Parathyroid adenoma (tissue), 2 donors: ENCODE results near the gene CHST8.

ENCODE experiments used
- H2AFZ ChIP-seq: fragments of 300-600 bp; sonication (generic); one replicate; pipeline ENCODE4 v1.7.0; 2017; ENCODE audit warnings: antibody characterized with exemption, mild to moderate bottlenecking
- H3K27ac ChIP-seq: fragments of 300-600 bp; sonication (generic); one replicate; pipeline ENCODE4 v1.7.0; 2017
- H3K27me3 ChIP-seq: fragments of 300-600 bp; sonication (generic); one replicate; pipeline ENCODE4 v1.7.0; 2017; ENCODE audit warnings: low read length; ENCODE audit not compliant: control insufficient read depth, insufficient read depth
- H3K36me3 ChIP-seq: fragments of 300-600 bp; sonication (generic); one replicate; pipeline ENCODE4 v1.7.0; 2017; ENCODE audit warnings: low read length; ENCODE audit not compliant: control insufficient read depth, insufficient read depth
- H3K4me1 ChIP-seq: fragments of 300-600 bp; sonication (generic); one replicate; pipeline ENCODE4 v1.7.0; 2017; ENCODE audit warnings: control low read depth
- H3K4me2 ChIP-seq: fragments of 300-600 bp; sonication (generic); one replicate; pipeline ENCODE4 v1.7.0; 2017; ENCODE audit warnings: low read length
- H3K4me3 ChIP-seq: fragments of 300-600 bp; sonication (generic); one replicate; pipeline ENCODE4 v1.7.0; 2017; ENCODE audit warnings: low read depth, low read length
- H3K79me2 ChIP-seq: fragments of 300-600 bp; sonication (generic); one replicate; pipeline ENCODE4 v1.7.0; 2017; ENCODE audit warnings: control low read depth
- H3K9ac ChIP-seq: fragments of 300-600 bp; sonication (generic); one replicate; pipeline ENCODE4 v1.7.0; 2017; ENCODE audit warnings: mild to moderate bottlenecking
- H3K9me3 ChIP-seq: fragments of 300-600 bp; sonication (generic); one replicate; pipeline ENCODE4 v1.7.0; 2017; ENCODE audit warnings: low read length; ENCODE audit not compliant: control insufficient read depth
- TF ChIP-seq, protein P1 (sequence below): fragments of 300-600 bp; sonication (generic); IDR thresholded peaks from one replicate; pipeline ENCODE4 v1.7.0; 2017; ENCODE audit warnings: antibody characterized with exemption, mild to moderate bottlenecking
- donor health status: primary hyperparathyroidism.

The CHST8 gene

DNA sequence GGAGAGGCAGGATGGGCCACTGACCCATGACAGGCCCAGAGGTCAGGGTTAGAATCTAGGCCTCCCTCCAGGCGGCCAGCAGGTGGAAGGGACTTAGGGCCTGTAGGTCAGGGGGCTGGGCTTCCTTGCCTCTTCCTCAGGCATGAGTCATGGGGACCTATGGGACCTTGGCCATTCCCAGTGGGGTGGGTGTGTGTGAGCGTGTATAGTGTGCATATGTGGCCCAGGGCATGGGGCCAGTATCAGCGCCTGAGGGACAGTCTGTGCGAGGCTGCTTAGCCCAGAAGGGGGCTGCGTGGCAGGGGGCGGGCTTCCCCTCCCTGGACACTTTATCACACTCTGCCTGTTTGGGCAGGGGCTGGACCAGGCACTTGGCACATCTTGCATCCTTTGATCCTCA is 188.2 kb downstream of the CHST8 start:
- Histone ChIP-seq H3K9ac (no peak overlapping the region), H3K4me2 (no peak overlapping the region), H3K36me3 (no peaks in the 10 kb centered on the region), H3K4me3 (no peak overlapping the region), H2AFZ (no peak overlapping the region), H3K27ac (no peak overlapping the region), H3K79me2 (no peaks in the 10 kb centered on the region), H3K4me1 (no peaks in the 10 kb centered on the region), H3K9me3 (no peaks in the 10 kb centered on the region), H3K27me3 (no peaks in the 10 kb centered on the region)
- TF ChIP-seq, protein P1, sequence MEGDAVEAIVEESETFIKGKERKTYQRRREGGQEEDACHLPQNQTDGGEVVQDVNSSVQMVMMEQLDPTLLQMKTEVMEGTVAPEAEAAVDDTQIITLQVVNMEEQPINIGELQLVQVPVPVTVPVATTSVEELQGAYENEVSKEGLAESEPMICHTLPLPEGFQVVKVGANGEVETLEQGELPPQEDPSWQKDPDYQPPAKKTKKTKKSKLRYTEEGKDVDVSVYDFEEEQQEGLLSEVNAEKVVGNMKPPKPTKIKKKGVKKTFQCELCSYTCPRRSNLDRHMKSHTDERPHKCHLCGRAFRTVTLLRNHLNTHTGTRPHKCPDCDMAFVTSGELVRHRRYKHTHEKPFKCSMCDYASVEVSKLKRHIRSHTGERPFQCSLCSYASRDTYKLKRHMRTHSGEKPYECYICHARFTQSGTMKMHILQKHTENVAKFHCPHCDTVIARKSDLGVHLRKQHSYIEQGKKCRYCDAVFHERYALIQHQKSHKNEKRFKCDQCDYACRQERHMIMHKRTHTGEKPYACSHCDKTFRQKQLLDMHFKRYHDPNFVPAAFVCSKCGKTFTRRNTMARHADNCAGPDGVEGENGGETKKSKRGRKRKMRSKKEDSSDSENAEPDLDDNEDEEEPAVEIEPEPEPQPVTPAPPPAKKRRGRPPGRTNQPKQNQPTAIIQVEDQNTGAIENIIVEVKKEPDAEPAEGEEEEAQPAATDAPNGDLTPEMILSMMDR, result no peak

DNA sequence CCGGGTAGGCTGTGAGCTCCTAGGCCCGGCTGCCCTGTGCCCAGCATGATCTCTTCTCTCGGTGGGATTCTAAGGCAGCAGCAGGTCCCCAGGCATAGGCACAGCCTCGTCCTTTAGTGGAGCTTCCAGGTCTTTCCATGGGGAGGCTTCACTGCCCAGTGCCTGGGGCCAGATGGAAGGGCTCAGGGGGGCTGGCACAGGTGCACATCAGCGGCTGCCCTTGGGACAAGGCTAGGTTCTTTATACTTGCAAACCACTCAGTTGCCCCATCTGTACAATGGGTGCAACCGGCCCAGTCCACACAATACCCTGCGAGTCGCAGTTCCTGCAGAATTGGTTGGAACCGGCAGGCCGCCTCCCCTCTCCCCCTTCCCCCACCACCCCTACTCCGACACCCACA is 189.1 kb downstream of the CHST8 start:
- H3K4me3 ChIP-seq, result no peak overlapping the region
- TF ChIP-seq, protein P1, result no peak
- H3K4me1 ChIP-seq, result no peaks in the 10 kb centered on the region
- no peaks in the 10 kb centered on the region for H3K36me3 ChIP-seq
- H3K79me2 ChIP-seq, result no peaks in the 10 kb centered on the region
- no peaks in the 10 kb centered on the region for H3K9me3 ChIP-seq
- no peaks in the 10 kb centered on the region for H3K27me3 ChIP-seq
- no peak overlapping the region for H3K4me2 ChIP-seq
- H3K27ac ChIP-seq, result no peak overlapping the region
- H2AFZ ChIP-seq, result no peak overlapping the region
- H3K9ac ChIP-seq, result no peak overlapping the region

DNA sequence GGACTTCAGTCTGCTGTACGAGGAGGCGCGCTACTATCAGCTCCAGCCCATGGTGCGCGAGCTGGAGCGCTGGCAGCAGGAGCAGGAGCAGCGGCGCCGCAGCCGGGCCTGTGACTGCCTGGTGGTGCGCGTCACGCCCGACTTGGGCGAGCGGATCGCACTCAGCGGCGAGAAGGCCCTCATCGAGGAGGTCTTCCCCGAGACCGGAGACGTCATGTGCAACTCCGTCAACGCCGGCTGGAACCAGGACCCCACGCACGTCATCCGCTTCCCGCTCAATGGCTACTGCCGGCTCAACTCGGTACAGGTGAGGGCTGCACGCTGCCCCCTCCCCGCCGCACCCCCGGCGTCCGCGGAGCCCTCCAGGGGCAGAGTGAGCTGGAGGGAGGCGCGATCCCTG is 189.5 kb downstream of the CHST8 start:
- Histone ChIP-seq H3K9me3 (no peaks in the 10 kb centered on the region), H3K4me3 (no peak overlapping the region), H2AFZ (no peak overlapping the region), H3K4me1 (no peaks in the 10 kb centered on the region), H3K4me2 (no peak overlapping the region), H3K27ac (no peak overlapping the region), H3K79me2 (no peaks in the 10 kb centered on the region), H3K36me3 (no peaks in the 10 kb centered on the region), H3K9ac (no peak overlapping the region), H3K27me3 (no peaks in the 10 kb centered on the region)
- TF ChIP-seq, protein P1, result no peak

DNA sequence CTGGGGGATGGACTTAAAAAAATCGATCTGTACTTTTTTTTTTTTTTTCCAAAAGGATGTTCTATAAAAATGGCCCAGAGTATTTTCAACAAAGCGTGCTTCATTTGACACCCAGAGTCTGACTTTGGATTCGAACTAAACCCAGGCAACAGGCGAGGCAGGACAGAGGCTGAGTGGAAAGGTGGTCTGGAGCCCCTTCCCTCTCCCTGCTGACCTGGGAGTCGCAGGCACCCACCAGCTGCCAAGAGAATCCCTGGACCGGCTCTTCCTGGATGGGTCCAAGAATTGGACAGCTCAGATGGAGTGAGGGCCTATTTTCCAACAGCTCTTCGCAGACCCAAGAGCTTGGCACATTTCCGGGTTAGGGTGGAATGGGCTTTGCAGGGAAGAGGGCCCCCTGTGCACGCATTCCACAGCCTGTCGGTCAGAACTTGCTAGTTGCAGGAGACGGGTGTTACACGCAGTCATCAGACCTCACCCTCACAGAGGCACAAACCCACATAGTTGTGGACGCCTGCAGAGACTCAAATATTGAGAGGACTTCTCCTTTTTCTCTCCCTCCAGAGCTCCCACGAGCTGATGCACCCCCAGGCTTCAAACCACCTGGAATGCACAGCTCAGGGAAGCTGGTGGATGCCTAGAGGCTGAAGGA is 190.1 kb downstream of the CHST8 start:
- no peak overlapping the region for H3K9ac ChIP-seq
- no peaks in the 10 kb centered on the region for H3K4me1 ChIP-seq
- no peak overlapping the region for H2AFZ ChIP-seq
- H3K4me3 ChIP-seq, result no peak overlapping the region
- H3K27me3 ChIP-seq, result no peaks in the 10 kb centered on the region
- H3K4me2 ChIP-seq, result no peak overlapping the region
- no peaks in the 10 kb centered on the region for H3K79me2 ChIP-seq
- TF ChIP-seq, protein P1, result no peak
- H3K36me3 ChIP-seq, result no peaks in the 10 kb centered on the region
- no peak overlapping the region for H3K27ac ChIP-seq
- no peaks in the 10 kb centered on the region for H3K9me3 ChIP-seq
